ENCODE measurements around the gene AP5Z1.

DNA sequence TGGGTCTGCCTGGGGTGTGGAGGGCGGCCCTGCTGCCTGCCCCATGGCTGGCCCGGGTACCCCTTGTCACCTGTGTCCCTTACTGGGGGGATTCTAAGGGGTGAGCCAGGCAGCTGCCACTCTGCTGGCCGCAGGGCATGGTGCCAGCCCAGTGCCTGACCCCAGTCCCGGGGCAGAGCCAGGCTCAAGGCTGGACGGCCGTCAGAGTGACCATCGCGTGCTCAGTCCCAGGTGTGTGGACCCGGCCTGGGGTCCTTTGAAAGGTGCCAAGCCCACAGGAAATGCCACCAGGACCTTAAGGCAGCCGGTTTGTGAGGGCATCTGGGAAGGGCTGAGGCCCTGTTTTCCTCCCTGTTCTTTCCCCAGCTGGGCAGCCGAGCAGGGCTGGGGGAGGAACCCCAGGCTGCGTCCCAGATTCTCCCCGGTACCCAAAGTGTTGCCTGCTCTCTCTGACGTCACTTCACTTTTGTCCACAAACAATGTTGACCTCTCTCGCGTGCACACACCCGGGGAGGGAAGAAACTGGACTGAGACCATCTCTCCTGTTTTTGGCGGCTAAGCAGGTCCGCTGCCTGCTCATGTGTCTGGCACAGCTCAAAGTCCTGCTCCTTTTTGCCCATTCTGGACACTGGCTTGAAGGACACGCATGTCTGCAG is 48.8 kb downstream of the AP5Z1 start:
- TF ChIP-seq CTCF (conservative IDR thresholded peaks at IDR 0.05 in 1 of 2, IDR thresholded peaks at IDR 0.05 in 1 of 2; ENCODE audit: extremely low read depth in 1 of 2, insufficient read depth in 1 of 2, low read depth in 1 of 2, low read length in 2 of 2) (no peak), EZH2 (IDR thresholded peaks at IDR 0.05; ENCODE audit: borderline replicate concordance, low read length) (no peak)
